OCI-LY3 (cell line): Measurements from ENCODE around the gene GDPD5.

ENCODE experiments used
- EZH2phosphoT487 ChIP-seq: fragments of 200-600 bp; shearing (Covaris generic); IDR thresholded peaks from 2 replicates; pipeline ENCODE4 v1.6.1; 2018; ENCODE audit warnings: antibody characterized with exemption, mixed run types, low read depth
- TF ChIP-seq, protein P1 (sequence below): fragments of 200-600, 300-600 bp; sonication (generic); IDR thresholded peaks from 2 replicates; pipeline ENCODE4 v1.5.1; 2014; ENCODE audit warnings: antibody characterized with exemption, low read length, low read depth

DNA sequence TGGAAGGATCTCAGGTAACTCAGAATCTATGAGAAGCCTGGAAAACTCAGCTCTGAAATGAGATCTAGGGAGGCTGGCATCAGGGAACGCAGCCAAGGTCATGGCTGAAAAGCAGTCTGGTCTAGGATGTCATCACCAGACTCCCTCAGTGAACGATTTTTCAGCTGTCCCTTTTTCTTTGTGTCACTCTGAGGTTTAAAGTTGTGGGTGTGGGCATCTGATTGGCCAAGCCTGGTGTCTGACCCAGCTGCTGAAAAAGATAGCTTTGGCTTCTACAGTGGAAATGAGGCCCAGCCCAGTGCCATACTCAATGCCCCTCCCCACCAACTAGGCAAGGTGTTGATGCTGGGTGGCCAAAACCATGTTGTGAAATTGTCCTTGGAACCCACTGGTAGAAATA, 111.9 kb downstream of the GDPD5 start:
- TF ChIP-seq, protein P1, sequence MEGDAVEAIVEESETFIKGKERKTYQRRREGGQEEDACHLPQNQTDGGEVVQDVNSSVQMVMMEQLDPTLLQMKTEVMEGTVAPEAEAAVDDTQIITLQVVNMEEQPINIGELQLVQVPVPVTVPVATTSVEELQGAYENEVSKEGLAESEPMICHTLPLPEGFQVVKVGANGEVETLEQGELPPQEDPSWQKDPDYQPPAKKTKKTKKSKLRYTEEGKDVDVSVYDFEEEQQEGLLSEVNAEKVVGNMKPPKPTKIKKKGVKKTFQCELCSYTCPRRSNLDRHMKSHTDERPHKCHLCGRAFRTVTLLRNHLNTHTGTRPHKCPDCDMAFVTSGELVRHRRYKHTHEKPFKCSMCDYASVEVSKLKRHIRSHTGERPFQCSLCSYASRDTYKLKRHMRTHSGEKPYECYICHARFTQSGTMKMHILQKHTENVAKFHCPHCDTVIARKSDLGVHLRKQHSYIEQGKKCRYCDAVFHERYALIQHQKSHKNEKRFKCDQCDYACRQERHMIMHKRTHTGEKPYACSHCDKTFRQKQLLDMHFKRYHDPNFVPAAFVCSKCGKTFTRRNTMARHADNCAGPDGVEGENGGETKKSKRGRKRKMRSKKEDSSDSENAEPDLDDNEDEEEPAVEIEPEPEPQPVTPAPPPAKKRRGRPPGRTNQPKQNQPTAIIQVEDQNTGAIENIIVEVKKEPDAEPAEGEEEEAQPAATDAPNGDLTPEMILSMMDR: no peak
- no peak for TF ChIP-seq EZH2phosphoT487
